Measurements from ENCODE around the gene C13orf46.

DNA sequence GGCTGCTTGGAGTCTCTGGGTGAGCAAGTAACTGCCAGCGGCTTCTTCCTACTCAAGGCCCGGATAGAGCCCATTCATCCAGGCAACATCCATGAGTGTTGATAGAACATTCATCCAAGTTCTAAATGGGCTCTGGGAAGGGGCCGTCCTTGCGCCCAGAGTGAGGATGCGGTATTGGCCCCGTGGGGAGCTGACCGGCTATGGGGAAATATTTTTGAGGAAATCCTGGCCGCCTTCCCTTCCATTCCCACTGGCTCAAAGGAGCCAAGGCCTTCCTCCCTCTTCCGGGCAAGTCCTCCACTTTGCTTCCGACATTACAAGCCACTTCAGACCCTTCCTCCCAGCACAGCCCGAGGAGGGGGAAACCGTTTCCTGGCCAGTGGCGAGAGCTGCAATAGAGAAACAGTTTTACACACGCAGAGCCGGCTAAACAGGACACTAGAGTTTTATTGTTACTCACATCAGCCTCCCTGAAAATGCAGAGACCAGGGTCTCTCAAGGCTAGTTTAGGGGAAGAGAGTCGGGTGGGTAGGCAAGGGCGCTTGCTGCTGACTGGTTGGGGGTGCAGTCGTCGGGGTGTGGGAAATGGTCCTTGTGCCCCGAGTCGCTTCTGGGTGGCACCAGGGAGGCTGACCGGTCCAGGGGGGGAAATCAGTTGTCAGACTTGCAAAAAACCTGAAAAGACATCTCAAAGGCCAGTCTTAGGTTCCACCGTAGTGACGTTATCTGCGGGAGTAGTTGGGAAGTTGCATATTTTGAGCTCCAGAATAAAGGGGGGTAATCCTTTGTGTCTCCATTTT lies 37.5 kb downstream of the C13orf46 start:
- no peak for TF ChIP-seq EZH2 (IDR thresholded peaks at IDR 0.05)
- TF ChIP-seq CTCF (IDR thresholded peaks at IDR 0.05): no peak
